Neural progenitor cell (in vitro differentiated cells): ENCODE results near the gene RNF138. TPM values are rescaled to one million over a fixed set of nuclear protein-coding genes. Genes with fewer than 3 reads are reported as not detected.

Experiments used
- DNase-seq: peaks from one replicate; pipeline ENCODE4 v3.0.0-alpha.2; 2016; ENCODE audit warnings: low spot score
- H2AFZ ChIP-seq: fragments of 200-600 bp; sonication (generic); replicated peaks from 2 replicates; pipeline ENCODE4 v1.6.1; 2016; ENCODE audit warnings: antibody characterized with exemption
- H3F3A ChIP-seq: fragments of 200-600 bp; sonication (generic); 2 replicates; pipeline ENCODE4 v1.6.1; 2016; ENCODE audit warnings: antibody characterized with exemption, low read depth
- H3K27ac ChIP-seq: fragments of 200-600 bp; sonication (generic); 2 replicates; pipeline ENCODE4 v1.5.1; 2016; ENCODE audit warnings: mild to moderate bottlenecking
- H3K27me3 ChIP-seq: fragments of 200-600 bp; sonication (generic); 2 replicates; pipeline ENCODE4 v1.6.1; 2016; ENCODE audit warnings: mild to moderate bottlenecking, moderate library complexity
- H3K36me3 ChIP-seq: fragments of 200-600 bp; sonication (generic); 2 replicates; pipeline ENCODE4 v1.5.1; 2016
- H3K4me1 ChIP-seq: fragments of 200-600 bp; sonication (generic); 2 replicates; pipeline ENCODE4 v1.6.1; 2016; ENCODE audit warnings: mixed run types
- H3K4me2 ChIP-seq: fragments of 200-600 bp; sonication (generic); 2 replicates; pipeline ENCODE4 v1.6.1; 2016
- H3K4me3 ChIP-seq: fragments of 200-600 bp; sonication (generic); 2 replicates; pipeline ENCODE4 v1.5.1; 2016
- H3K79me2 ChIP-seq: fragments of 200-600 bp; sonication (generic); 2 replicates; pipeline ENCODE4 v1.6.1; 2016; ENCODE audit warnings: low read depth
- H3K9ac ChIP-seq: fragments of 200-600 bp; sonication (generic); 2 replicates; pipeline ENCODE4 v1.6.1; 2016
- H3K9me3 ChIP-seq: fragments of 200-600 bp; sonication (generic); 2 replicates; pipeline ENCODE4 v1.5.1; 2016; ENCODE audit warnings: low read depth
- H4K20me1 ChIP-seq: fragments of 200-600 bp; sonication (generic); 2 replicates; pipeline ENCODE4 v1.6.1; 2016; ENCODE audit warnings: low read depth
- H3K27ac Mint-ChIP-seq: 3 replicates; pipeline ENCODE4 v1.8.0; 2021; ENCODE audit warnings: mixed read lengths
- H3K27me3 Mint-ChIP-seq: 2 replicates; pipeline ENCODE4 v1.8.0; 2022; ENCODE audit warnings: low read depth, mild to moderate bottlenecking, inconsistent platforms, moderate library complexity, mixed read lengths; ENCODE audit not compliant: insufficient read depth
- H3K36me3 Mint-ChIP-seq: 3 replicates; pipeline ENCODE4 v1.8.0; 2021; ENCODE audit warnings: mixed read lengths
- H3K4me1 Mint-ChIP-seq: 3 replicates; pipeline ENCODE4 v1.8.0; 2021; ENCODE audit warnings: mixed read lengths
- H3K4me3 Mint-ChIP-seq: 3 replicates; pipeline ENCODE4 v1.8.0; 2021; ENCODE audit warnings: mild to moderate bottlenecking, moderate library complexity, mixed read lengths
- H3K9me3 Mint-ChIP-seq: 3 replicates; pipeline ENCODE4 v1.8.0; 2020; ENCODE audit warnings: mixed read lengths
- EZH2 ChIP-seq: fragments of 200-600 bp; sonication (generic); IDR thresholded peaks from 2 replicates; pipeline ENCODE4 v1.6.1; 2017; ENCODE audit warnings: antibody characterized with exemption, mild to moderate bottlenecking, moderate library complexity
- EZH2phosphoT487 ChIP-seq: fragments of 200-600 bp; sonication (generic); IDR thresholded peaks from 2 replicates; pipeline ENCODE4 v1.6.1; 2017; ENCODE audit warnings: antibody characterized with exemption
- total RNA-seq: library from RNA; depleted of rRNA; stranded (reverse); fragments of >200 nt; gene quantifications from 2 replicates; pipeline ENCODE4 v1.2.3, GENCODE V29; 2015; ENCODE audit warnings: low replicate concordance
- TF ChIP-seq, protein P1 (sequence below): fragments of 200-600 bp; sonication (generic); IDR thresholded peaks from 2 replicates; pipeline ENCODE4 v1.5.1; 2017; ENCODE audit warnings: antibody characterized with exemption, mild to moderate bottlenecking

The RNF138 gene
- total RNA-seq, 1 donor from 2014 or later, result 83.8 TPM

DNA sequence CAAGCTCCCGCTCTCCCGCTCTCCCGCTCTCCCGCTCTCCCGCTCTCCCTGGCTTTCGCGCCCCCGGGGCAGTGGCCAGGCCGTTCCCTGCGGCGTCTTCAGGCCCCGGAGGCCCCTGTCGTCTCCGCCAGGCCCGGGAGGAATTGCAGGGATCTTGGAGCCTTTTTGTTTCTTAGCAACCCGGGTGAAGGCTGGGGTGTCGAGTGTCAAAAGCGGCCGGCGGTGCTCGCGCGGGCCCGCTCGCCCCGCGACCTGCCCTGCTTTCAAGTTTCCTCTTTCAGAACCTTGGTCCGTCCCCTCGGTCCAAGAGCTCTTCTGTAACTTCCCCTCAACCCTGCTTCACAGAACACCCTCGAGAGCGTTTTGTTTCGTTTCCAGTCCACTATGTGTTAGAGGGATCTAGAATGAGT, 1.4 kb downstream of the RNF138 start:
- H3K79me2 ChIP-seq, result peaks cover 55% of the 10 kb centered on the region
- DNase-seq, result peak; percentile 86
- no peaks in the 10 kb centered on the region for H3K36me3 ChIP-seq
- H3K27me3 ChIP-seq, result no peaks in the 10 kb centered on the region
- H2AFZ ChIP-seq, result peak overlapping the region; percentile 40
- peaks cover 4% of the 10 kb centered on the region for H3K27me3 Mint-ChIP-seq
- H3K27ac ChIP-seq, result peak overlapping the region; percentile 42
- H3K36me3 Mint-ChIP-seq, result peaks cover 24% of the 10 kb centered on the region
- no peak for TF ChIP-seq EZH2phosphoT487
- TF ChIP-seq, protein P1, sequence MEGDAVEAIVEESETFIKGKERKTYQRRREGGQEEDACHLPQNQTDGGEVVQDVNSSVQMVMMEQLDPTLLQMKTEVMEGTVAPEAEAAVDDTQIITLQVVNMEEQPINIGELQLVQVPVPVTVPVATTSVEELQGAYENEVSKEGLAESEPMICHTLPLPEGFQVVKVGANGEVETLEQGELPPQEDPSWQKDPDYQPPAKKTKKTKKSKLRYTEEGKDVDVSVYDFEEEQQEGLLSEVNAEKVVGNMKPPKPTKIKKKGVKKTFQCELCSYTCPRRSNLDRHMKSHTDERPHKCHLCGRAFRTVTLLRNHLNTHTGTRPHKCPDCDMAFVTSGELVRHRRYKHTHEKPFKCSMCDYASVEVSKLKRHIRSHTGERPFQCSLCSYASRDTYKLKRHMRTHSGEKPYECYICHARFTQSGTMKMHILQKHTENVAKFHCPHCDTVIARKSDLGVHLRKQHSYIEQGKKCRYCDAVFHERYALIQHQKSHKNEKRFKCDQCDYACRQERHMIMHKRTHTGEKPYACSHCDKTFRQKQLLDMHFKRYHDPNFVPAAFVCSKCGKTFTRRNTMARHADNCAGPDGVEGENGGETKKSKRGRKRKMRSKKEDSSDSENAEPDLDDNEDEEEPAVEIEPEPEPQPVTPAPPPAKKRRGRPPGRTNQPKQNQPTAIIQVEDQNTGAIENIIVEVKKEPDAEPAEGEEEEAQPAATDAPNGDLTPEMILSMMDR, result no peak
- TF ChIP-seq EZH2, result no peak
- H4K20me1 ChIP-seq, result peaks cover 39% of the 10 kb centered on the region
- H3K27ac Mint-ChIP-seq, result peak overlapping the region; percentile 86
- no peaks in the 10 kb centered on the region for H3K9me3 ChIP-seq
- peaks cover 14% of the 10 kb centered on the region for H3K4me1 ChIP-seq
- peak overlapping the region; percentile 61 for H3K4me3 ChIP-seq
- peak overlapping the region; percentile 92 for H3K4me2 ChIP-seq
- peak overlapping the region; percentile 95 for H3K4me3 Mint-ChIP-seq
- H3K9me3 Mint-ChIP-seq, result no peaks in the 10 kb centered on the region
- peaks cover 25% of the 10 kb centered on the region for H3K4me1 Mint-ChIP-seq
- H3F3A ChIP-seq, result peaks cover 28% of the 10 kb centered on the region
- H3K9ac ChIP-seq, result peak overlapping the region; percentile 61

DNA sequence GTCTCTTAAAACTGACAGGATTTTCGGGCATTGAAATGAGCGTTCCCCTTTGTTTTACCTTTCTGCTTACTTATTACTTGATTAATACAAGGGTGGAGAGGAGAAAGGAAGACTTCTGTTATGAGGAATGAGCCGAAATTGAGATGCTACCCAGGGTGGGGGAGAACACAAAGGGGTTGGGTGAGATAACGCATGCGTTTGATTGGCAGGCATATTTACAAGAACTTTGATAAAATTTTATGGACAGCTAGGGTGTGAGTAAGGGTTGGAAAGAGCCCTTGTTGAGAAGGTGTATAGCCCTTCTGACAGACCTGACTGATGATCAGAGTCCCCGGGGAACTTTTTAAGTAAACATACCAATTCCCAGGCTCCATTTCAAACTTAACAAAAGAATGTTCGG, 1.8 kb downstream of the RNF138 start:
- H2AFZ ChIP-seq, result peak overlapping the region; percentile 40
- no peaks in the 10 kb centered on the region for H3K9me3 Mint-ChIP-seq
- peaks cover 25% of the 10 kb centered on the region for H3K4me1 Mint-ChIP-seq

DNA sequence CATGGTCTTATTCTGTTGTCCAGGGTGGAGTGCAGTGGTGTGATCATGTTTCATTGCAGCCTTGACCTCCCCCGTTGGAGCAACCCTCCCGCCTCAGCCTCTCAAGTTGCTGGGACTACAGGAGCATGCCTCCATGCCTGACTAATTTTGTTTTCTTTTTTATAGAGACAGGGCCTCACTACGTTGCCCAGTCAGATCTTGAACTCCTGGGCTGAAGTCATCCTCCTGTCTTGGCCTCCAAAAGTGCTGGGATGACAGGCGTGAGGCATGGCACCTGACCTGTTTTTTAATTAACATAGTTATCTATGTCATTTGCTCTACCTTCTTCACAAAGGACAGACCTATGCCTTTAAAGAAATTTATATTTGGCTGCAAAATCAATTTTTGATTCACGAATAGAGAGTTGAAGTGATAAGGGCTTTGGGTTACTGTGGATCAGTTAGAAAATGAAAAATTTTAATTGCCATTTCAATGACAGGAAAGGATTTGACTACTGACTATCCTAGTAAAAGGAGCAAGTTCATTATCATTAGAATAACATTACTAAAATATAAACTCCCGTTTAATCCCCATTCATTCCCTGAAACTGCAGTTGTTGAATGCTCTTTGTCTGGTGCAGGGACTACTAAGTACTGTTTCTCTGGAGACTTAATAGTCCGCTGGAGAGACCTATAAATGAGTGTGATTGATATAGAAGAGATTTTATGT, 3.7 kb downstream of the RNF138 start:
- no peak overlapping the region for H3K4me2 ChIP-seq
- H3K36me3 ChIP-seq, result no peaks in the 10 kb centered on the region
- no peaks in the 10 kb centered on the region for H3K9me3 ChIP-seq
- DNase-seq, result no peak
- TF ChIP-seq, protein P1, result no peak
- TF ChIP-seq EZH2phosphoT487 (no peak), EZH2 (no peak)
- peaks cover 39% of the 10 kb centered on the region for H4K20me1 ChIP-seq
- peaks cover 14% of the 10 kb centered on the region for H3K4me1 ChIP-seq
- H3F3A ChIP-seq, result peaks cover 28% of the 10 kb centered on the region
- H3K36me3 Mint-ChIP-seq, result peaks cover 33% of the 10 kb centered on the region
- H3K9ac ChIP-seq, result no peak overlapping the region
- H3K4me3 ChIP-seq, result no peak overlapping the region
- H3K79me2 ChIP-seq, result peaks cover 78% of the 10 kb centered on the region
- H3K27me3 ChIP-seq, result no peaks in the 10 kb centered on the region
- peaks cover 2% of the 10 kb centered on the region for H3K27me3 Mint-ChIP-seq
- H3K27ac Mint-ChIP-seq, result no peak overlapping the region
- no peak overlapping the region for H3K4me3 Mint-ChIP-seq
- H3K4me1 Mint-ChIP-seq, result peaks cover 25% of the 10 kb centered on the region
- no peaks in the 10 kb centered on the region for H3K9me3 Mint-ChIP-seq
- H3K27ac ChIP-seq, result no peak overlapping the region
- no peak overlapping the region for H2AFZ ChIP-seq

More for the DNA sequence above, 1.8 kb downstream of the RNF138 start:
- Histone ChIP-seq H4K20me1 (peaks cover 39% of the 10 kb centered on the region), H3K4me3 (peak overlapping the region; percentile 61), H3K27me3 (no peaks in the 10 kb centered on the region), H3F3A (peaks cover 28% of the 10 kb centered on the region), H3K9me3 (no peaks in the 10 kb centered on the region), H3K36me3 (no peaks in the 10 kb centered on the region), H3K27ac (no peak overlapping the region), H3K4me2 (peak overlapping the region; percentile 92), H3K4me1 (peaks cover 14% of the 10 kb centered on the region), H3K9ac (peak overlapping the region; percentile 61), H3K79me2 (peaks cover 59% of the 10 kb centered on the region)
- Mint-ChIP-seq H3K4me3 (peak overlapping the region; percentile 95), H3K27me3 (peaks cover 4% of the 10 kb centered on the region), H3K36me3 (peaks cover 24% of the 10 kb centered on the region), H3K27ac (peak overlapping the region; percentile 86)
- TF ChIP-seq EZH2 (no peak), EZH2phosphoT487 (no peak)
- TF ChIP-seq, protein P1, result no peak
- no peak for DNase-seq
